GM12801 (cell line): ENCODE results near the gene DLL3.

Experiments used
- CTCF ChIP-seq: IDR thresholded peaks from one replicate; pipeline ENCODE4 v1.5.1; 2011; ENCODE audit warnings: control low read depth; ENCODE audit not compliant: insufficient read length; ENCODE audit errors: extremely low read depth

The DLL3 gene

GRCh38 chr19:39539518-39540332 lies 41.0 kb downstream of the DLL3 start, which contains the start of gene EID2:
Gene EID2, minus strand, starts transcription at chr19:39540161. Its CDS starts 82 bp downstream, at chr19:39540079.
- no peak for TF ChIP-seq CTCF

- no peak for TF ChIP-seq CTCF
These were observed 41.6 kb downstream of the DLL3 start for GRCh38 chr19:39540333-39540673.

- TF ChIP-seq CTCF = no peak
These were observed 43.5 kb downstream of the DLL3 start for GRCh38 chr19:39542206-39542605.

DNA sequence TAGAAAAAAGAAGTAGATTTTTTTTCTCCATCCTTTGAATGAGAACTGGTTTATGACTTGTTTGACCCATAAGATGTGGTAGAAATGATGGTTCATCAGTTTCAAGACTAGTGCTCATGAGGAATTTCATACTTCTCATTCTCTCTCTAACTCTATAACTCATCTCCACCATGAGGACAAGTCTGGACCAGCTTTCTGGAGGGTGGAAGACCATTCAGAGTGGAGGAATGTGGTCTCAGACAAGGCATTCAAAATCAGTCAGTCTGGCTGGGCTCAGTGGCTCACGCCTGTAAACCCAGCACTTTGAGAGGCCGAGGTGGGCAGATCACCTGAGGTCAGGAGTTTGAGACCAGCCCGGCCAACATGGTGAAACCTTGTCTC lies 44.7 kb downstream of the DLL3 start:
- no peak for TF ChIP-seq CTCF

DNA sequence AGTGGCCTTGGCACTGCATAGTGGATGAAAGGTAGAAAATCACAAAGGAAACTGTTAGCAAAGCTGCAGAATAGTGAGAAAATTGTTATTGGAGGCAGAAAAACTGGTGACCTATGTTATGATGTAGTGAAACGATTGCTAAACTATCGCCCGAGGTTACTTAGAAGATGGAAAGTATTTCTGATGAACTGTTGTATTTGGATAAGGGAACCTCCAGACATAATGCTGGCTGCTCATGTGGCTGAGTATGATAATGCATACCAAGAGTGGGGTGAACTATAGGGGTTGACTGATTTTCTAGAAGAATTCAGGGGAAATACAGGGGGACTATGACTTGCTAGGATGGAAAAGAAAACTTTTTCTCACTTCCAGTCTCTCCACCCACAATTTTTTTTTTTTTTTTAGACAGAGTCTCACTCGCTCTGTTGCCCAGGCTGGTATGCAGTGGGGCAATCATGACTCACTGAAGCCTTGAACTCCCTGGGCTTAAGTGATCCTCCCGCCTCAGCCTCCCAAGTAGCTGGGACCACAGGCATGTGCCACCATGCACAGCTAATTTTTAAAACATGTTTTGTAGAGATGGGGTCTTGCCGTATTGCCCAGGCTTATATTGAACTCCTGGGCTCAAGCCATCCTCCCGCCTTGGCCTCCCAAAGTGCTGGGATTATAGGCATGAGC lies 45.6 kb downstream of the DLL3 start:
- no peak for TF ChIP-seq CTCF

GRCh38 chr19:39544911-39545310 lies 46.2 kb downstream of the DLL3 start:
- no peak for TF ChIP-seq CTCF

DNA sequence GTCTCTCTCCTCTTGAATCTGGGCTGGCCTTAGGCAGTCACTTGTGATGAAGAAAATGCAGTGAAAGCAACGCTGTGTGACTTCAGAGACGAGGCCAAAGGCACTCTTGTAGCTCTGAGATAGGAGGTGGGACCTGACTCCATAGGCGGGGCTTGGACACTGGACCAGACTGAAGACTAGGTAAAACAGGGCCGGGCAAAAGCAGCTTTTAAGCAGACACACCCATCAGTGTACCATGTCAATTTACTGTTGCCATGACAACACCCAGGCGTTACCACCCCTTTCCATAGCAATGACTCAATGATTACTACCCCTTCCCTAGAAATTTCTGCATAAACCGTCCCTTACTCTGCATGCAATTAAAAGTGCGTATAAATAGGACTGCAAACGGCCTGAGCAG lies 47.9 kb downstream of the DLL3 start:
- TF ChIP-seq CTCF = no peak
